Medulla oblongata (tissue), 1 donor: ENCODE measurements around the gene NPR1.
"Not testable (repeated sequence)": the region's sequence is repeated elsewhere in the genome, so short reads cannot be mapped to it uniquely, and the experiment has no call there.

Experiments used
- DNase-seq: peaks from one replicate; pipeline ENCODE4 v3.0.0-alpha.2; 2015; ENCODE audit errors: extremely low spot score

The NPR1 gene

DNA sequence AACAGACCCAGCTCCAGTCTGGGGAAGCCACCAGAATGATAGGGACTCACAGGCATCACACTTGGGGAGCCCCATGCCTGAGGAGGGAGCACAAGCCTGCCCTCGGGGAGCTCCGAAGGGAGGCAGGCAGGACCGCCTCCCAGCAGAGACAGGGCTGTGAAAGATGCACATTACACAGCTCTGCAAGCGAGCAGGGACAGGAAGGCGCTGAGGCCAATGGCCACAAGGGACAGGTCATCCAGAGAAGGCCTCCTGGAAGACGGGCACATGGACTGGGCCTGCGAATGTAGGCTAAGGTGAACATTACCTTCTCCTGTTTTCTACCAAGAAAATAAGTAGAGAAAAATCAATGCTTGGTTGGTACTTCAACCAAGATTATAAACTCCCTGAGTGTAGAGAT, 4.2 kb downstream of the NPR1 start:
- DNase-seq = no peak

DNA sequence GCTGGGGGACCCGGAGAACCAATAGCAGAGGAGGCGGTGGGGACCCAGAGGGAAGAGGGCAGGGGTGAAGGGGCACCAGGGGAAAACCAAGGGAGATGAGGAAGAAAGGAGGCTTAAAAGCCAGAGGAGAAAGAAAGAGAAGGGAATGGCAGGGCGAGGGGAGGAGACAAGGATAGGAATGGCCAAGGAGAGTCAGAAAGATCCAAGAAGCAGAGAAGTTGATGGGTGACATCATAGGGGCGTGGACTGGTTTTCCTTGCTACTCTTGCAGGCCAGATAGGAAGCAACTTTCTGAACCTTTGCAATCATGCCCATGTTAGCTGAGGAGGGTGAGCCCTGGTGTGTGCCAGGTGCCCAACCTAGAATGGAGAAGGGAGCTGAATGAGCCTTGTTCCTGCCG, 5.4 kb downstream of the NPR1 start:
- no peak for DNase-seq

DNA sequence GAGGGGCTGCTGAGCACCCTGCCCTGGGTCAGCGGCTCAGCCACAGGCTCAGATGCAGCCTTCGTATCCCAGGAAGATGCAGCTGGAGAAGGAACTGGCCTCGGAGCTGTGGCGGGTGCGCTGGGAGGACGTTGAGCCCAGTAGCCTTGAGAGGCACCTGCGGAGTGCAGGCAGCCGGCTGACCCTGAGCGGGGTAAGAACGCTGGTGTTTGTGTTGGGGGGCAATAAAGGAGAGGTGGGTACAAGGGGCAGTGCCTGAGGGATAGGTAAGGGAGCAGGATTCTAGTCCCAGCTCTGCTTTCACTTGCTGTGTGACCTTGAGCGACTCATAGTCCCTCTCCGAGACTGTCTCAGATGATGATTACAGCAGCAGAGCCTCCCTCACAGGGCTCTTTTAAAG, 6.4 kb downstream of the NPR1 start:
- no peak for DNase-seq

DNA sequence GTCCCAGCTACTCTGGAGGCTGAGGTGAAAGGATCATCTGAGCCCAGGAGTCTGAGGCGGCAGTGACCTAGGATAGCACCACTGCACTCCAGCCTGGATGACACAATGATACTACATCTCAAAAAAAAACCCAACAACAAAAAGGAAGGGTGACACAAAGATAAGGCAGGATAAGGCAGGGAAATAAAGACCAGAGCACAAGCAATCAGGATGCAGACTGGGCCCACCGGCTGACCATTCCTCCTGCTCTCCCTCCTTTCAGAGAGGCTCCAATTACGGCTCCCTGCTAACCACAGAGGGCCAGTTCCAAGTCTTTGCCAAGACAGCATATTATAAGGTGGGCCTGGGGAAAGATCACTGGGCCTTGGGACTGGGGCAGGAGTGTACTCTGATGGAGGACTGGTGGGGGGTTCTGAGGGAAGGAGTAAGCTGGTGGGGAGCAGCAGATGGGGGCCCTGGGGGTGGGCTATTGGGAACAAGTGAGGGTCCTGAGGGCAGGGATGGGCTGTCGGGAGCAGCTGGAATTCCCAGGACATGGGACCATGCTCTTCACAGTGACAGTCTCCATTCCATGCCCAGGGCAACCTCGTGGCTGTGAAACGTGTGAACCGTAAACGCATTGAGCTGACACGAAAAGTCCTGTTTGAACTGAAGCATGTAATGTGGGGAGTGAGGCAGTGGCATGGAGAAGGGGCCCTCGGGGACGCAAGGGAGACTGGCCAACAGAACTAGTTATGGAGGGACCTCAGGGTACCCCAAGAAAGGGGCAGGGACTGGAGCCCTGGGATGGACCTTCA, 7.3 kb downstream of the NPR1 start:
- DNase-seq = no peak

DNA sequence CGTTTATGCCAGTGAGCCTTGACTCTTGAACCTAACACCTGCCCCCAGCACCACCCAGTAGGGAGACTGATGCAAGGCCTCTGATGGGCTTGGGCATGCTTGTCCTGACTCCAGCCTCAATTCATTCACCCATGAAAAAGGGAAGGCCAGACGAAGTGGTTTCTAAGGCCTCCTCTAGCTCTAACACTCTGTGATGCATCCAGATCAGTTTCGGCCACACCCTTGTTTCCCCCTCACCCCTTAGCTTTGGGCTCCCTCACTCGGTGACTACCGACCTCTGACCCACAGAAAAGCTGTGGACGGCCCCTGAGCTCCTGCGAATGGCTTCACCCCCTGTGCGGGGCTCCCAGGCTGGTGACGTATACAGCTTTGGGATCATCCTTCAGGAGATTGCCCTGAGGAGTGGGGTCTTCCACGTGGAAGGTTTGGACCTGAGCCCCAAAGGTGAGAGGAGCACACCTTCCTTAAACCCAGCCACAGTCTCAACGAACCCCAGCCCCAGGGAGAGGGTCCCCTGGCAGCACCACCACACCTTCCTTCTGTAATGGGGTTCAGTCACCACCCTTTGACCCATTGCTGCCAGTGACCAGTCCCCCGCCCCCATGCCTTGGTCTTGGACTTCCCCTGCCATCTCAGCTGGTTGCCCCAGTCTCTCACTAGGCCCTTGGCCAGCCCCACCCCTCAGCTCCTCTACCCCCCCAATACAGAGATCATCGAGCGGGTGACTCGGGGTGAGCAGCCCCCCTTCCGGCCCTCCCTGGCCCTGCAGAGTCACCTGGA, 9.0 kb downstream of the NPR1 start:
- DNase-seq = no peak

DNA sequence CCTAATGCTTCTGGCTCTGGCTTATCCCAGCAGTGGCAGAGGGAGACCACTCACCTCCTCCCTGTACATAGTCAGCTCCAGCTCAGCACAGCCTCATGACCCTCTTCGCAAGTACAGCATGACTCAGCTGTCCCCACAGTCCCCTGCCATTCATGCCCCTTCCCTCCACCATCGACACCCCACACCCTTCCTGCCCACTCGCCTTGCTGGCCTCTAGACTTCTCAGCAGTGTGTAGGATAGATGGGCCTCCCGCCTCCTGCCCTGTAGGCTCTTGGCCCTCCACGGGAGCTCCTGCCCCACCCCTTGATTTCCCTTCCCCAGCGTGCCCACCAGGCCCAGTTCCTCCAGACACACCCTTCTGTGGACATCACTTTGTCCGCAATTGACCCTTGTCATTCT, 9.8 kb downstream of the NPR1 start:
- DNase-seq = no peak

DNA sequence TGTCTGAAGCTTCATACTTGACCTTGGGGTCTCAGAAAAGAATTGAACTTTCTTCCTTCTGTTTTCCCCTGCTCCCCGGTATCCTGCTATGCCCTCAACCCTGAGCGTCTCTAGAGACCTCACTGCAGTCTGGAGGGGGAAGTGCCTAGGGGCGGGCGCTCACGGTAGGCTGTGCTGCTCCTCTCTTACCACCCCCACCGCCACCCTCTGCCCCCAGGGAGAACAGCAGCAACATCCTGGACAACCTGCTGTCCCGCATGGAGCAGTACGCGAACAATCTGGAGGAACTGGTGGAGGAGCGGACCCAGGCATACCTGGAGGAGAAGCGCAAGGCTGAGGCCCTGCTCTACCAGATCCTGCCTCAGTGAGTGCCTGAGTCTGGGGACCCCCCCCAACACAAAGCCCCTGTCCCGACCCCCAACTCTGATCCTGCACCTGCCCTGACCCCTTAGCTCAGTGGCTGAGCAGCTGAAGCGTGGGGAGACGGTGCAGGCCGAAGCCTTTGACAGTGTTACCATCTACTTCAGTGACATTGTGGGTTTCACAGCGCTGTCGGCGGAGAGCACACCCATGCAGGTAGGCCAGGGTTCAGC, 10.3 kb downstream of the NPR1 start:
- no peak for DNase-seq

DNA sequence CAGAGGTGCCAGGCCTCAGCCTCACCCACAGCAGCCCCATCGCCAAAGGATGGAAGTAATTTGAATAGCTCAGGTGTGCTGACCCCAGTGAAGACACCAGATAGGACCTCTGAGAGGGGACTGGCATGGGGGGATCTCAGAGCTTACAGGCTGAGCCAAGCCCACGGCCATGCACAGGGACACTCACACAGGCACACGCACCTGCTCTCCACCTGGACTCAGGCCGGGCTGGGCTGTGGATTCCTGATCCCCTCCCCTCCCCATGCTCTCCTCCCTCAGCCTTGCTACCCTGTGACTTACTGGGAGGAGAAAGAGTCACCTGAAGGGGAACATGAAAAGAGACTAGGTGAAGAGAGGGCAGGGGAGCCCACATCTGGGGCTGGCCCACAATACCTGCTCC, 15.0 kb downstream of the NPR1 start:
- DNase-seq = no peak

DNA sequence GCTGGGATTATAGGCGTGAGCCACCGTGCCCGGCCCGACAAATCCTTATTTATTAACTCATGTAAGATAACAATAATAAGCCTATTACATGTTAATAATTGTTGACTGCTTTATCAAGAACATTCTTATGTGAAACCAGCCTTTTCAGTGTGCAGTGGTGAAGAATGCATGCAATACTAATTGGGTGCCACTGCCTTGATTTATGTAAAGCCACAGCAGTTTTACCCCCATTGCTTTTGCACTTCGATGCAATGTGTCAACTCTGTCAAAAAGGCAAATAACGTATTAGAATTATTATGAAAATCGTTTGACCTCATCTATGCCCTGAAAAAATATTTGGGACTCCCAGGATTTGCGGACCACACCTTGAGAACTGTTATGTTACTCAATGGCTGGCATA, 18.3 kb downstream of the NPR1 start:
- DNase-seq = no peak

DNA sequence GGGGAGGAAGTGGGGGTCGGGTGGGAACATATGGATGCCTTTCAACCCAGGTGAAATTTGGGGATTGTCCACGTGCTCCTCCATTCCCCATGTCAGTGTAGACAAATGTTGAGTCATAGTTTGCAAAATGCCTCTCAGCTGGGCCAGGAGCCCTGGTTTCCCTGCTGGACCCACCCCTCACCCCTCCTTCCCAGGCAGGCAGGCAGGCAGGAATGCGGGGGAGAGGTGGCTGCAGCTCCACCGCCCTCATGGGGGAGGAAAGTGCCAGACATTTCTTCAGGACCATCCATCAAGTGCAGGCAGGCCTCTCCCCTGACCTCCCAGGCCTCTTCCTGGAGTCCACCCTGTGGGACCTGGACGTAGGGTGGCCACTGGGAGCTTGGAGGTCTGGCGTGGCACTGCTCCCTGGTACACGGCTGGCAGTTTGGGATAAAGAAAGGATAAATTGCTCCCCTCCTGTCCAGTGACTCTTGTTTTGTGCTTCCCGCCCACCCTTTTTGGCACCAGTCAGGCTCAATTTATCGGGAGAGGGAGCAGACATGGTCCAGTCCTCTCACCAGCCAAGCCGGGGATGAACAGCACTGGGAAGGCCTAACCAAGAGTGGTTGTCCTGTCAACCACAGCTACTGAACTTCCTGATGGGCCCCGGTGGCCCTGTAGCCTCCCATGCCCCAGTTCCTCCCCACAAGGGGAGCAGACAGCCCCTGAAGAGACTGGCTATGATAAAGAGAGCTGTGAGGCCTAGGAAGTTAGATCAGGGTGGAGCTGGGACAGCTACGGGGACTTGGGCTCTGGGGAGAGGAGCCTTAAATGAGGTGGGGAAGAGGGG, 18.9 kb downstream of the NPR1 start:
- DNase-seq = no peak

DNA sequence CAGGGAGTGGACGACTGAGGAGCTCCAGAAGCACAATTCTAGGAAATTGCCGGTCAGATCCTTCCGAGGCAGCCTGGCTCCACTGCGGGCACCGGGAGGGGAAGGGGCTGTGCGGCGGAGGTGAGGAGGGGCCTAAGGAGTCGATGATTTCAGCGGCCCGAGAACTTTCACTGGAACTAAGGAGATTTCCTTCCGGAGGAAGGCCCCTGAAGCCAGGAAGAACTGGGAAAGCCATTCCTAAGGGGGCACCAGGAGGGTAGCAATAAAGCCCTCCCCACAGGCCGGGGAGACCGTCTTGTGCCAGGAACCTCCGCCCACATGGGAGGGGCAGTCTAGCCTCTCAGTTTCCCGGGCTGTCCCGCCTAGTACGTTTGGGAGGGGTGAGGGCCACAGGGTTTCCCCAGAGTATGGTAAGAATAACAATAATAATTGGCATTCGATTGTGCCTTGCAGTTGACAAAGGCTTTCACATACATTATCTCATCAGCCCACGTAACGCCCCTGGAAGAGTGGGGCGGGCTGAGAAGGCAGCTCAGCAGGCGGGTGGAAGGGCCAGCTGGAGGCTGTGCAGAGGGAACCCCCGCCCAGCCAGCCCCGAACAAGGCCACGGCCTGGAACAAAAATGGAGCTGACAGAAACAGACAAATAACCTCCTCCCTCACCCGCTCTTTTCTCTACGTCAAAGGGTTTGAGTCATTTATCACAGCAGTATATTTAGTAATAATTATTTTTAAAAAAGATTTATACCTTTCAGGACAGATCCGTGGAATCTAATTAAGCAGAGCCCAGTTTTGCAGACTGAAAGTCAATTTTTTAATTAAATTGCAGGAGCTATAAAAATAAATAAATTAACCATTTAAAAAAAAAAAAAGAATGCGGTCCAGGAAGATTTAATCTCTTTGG, 19.8 kb downstream of the NPR1 start:
- no peak for DNase-seq

DNA sequence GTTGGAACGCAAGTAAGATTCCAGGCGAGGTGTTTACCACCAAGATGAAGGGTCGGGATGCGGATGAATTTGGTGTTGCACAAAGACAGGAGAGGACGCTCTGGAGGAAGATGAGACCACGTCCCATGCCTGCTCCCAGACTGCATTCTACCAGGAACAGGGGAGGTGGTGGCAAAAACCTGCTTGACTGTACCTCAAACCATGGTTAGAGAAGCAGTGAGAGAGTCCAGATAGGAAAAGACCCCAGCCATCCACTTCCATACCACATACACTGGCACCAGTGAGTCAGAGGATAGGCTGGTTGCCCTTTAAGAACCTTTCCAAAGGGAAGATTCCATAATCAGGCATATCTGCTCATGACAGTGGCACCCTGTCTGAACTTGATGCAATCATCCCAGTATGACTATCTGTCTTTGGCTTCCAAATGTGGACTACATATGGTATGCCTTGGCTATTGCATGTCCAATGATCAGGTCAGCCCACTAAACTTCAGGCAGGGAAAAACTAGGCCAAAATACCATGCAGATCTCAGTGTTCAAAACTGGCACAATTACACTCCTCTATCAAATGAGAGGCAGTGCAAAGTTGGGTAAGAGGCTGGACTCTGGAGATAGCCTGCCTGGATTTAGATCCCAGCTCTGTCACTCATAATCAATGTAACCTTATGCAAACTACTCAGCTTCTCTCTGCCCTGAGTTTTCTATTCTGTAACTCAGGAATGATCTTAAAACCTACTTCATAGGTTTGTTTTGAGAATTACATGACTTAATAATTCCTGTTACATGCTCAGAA, 20.6 kb downstream of the NPR1 start:
- no peak for DNase-seq

DNA sequence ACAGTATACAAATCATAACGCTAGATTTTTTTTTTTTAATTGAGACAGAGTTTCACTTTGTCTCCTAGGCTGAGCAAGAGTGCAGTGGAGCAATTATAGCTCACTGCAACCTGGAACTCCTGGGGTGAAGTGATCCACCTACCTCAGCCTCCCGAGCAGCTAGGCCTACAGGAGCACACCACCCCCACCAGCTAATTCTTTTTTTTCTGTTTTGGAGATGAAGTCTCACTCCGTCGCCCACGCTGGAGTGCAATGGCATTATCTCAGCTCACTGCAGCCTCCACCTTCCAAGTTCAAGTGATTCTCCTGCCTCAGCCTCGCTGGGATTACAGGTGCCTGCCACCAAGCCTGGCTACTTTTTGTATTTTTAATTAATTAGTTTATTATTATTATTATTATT, 21.3 kb downstream of the NPR1 start:
- no peak for DNase-seq

DNA sequence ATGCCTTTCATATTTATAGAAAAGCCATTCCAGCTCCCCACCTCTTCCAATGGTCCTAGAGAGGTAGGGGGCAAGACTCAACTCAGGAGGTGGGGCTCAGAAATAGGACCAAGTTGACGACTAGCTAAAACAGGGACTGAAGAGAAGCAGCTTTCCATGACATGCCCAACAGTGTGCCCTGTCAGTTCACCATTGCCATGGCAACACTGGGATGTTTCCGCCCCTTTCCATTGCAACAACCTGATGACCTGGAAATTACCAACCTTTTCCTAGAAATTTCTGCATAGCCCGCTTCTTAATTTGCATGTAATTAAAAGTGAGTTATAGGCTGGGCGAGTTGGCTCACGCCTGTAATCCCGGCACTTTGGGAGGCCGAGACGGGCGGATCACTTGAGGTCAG, 27.0 kb downstream of the NPR1 start:
- no peak for DNase-seq

DNA sequence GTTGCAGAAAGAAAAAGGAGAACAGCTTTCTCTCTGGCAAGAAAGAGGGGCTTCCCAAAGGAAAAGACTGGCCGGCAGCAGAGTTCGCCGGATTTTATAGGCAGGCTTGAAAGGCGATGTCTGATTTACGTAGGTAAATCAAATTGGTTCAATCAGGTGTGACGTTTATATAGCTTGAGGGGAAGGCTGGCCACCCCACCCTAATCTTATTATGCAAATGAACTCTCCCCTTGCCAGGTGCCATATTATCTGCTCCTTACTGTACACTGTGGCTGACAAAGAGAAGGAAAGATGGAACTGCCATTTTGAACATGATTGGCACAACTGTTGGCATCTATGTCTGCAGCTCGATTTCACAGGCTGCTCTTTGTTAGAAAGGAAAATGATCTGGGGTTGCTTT, 32.5 kb downstream of the NPR1 start:
- no peak for DNase-seq

DNA sequence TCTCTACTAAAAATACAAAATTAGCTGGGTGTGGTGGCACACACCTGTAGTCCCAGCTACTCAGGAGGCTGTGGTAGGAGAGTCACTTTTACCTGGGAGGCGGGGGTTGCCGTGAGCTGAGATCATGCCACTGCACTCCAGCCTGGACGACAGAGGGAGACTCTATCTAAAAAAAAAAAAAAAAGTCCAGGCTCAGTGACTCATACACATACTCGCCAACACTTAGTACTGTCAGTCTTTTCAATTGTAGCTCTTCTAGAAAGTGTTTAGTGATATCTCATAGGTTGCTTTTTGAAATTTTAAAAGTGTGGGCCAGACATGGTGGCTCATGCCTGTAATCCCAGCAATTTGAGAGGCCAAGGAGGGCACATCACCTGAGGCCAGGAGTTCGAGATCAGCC, 37.7 kb downstream of the NPR1 start:
- not testable (repeated sequence) for DNase-seq

DNA sequence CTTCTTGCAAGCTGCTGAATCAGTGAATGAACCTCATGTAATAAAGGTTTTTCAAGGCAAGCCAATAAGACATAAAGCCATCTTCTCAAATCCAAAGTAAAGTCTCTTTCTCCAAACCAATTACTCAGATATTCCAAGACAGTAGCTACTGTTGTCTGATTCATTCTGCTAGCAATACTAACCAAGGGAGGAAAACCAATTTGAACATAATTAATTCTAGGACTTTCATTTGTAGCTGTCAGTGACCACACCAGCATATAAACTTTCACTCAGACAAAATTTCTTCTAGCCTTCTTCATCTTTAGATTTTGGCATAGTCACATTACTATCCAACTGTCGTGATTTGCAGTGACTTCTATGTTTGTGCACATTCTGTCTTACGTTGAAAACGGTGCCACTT, 38.8 kb downstream of the NPR1 start:
- DNase-seq = no peak

DNA sequence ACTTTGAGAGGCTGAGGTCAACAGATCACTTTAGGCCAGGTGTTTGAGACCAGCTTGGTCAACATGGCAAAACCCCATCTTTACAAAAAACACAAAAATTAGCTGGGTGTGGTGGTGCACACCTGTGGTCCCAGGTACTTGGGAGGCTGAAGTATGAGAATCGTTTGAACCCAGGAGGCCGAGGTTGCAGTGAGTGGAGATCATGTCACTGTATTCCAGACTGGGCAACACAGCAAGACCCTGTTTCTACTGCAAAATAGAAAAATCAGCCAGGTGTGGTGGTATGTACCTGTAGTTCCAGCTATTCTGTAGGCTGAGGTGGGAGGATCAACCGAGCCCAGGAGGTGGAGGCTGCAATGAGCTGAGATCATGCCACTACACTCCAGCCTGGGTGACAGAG, 45.2 kb downstream of the NPR1 start:
- no peak for DNase-seq

DNA sequence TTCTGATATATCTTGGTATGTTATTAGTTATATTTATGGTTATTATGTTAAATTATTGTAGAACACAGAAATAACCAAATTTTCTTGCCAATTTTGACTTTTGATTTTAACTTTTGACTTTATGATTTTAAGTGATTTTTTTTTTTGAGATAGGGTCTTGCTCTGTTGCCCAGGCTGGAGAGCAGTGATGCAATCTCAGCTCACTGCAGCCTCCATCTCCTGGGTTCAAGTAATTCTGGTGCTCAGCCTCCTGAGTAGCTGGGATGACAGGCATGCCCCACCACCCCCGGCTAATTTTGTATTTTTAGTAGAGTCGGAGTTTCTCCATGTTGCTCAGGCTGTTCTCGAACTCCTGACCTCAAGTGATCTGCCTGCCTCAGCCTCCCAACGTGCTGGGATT, 46.1 kb downstream of the NPR1 start:
- not testable (repeated sequence) for DNase-seq
